Thoracic aorta (tissue), 2 donors: ENCODE measurements around the gene GP2. TPM values are rescaled to one million over a fixed set of nuclear protein-coding genes. Genes with fewer than 3 reads are reported as not detected.

Source experiments
- ATAC-seq: fragments of 150-250 bp; one replicate; pipeline ENCODE4 v1.8.0; 2017; ENCODE audit warnings: low read depth; ENCODE audit not compliant: insufficient number of reproducible peaks, low FRiP score
- DNase-seq: peaks from one replicate; pipeline ENCODE4 v3.0.0-alpha.2; 2020; ENCODE audit warnings: low spot score
- H3K27ac ChIP-seq, 2 donors: fragments of 200-600 bp; sonication (generic); 1 replicate in 1 of 2; 2 replicates in 1 of 2; pipeline ENCODE4 v1.5.1; 2016; ENCODE audit warnings: mild to moderate bottlenecking in 2 of 2, moderate library complexity in 2 of 2
- H3K27me3 ChIP-seq: fragments of 200-600 bp; sonication (generic); replicated peaks from 2 replicates; pipeline ENCODE4 v1.6.0; 2016; ENCODE audit warnings: mild to moderate bottlenecking; ENCODE audit not compliant: insufficient read depth
- H3K36me3 ChIP-seq: fragments of 200-600 bp; sonication (generic); one replicate; pipeline ENCODE4 v1.5.1; 2016
- H3K4me1 ChIP-seq, 2 donors: fragments of 200-600 bp; sonication (generic); 1 replicate in 1 of 2; 2 replicates in 1 of 2; pipeline versions ENCODE4 v1.5.1 to v1.6.0; 2016; ENCODE audit warnings: low read depth in 2 of 2, mild to moderate bottlenecking in 1 of 2; ENCODE audit not compliant: control insufficient read depth in 1 of 2
- H3K4me3 ChIP-seq: fragments of 200-600 bp; sonication (generic); 2 replicates; pipeline ENCODE4 v1.5.1; 2016; ENCODE audit warnings: mild to moderate bottlenecking
- H3K9me3 ChIP-seq: fragments of 200-600 bp; sonication (generic); 2 replicates; pipeline ENCODE4 v1.5.1; 2016
- total RNA-seq, 2 donors: library from RNA; depleted of rRNA; stranded (reverse); fragments of >200 nt; gene quantifications; one replicate each; pipeline versions ENCODE4 v1.1.0 to v1.2.3, GENCODE V29; 2016
- TF ChIP-seq, protein P1 (sequence below): fragments of 200-600 bp; sonication (generic); IDR thresholded peaks from one replicate; pipeline ENCODE4 v1.5.1; 2019; ENCODE audit warnings: antibody characterized with exemption

GP2 gene
- total RNA-seq, 2 donors from 2014 or later, result 2.6 to 8.7 TPM

GRCh38 chr16:20320592-20320991 is 6.7 kb downstream of the GP2 start:
- H3K27ac ChIP-seq, result no peak overlapping the region
- H3K27me3 ChIP-seq, result no peaks in the 10 kb centered on the region
- H3K4me3 ChIP-seq, result no peak overlapping the region
- TF ChIP-seq, protein P1, sequence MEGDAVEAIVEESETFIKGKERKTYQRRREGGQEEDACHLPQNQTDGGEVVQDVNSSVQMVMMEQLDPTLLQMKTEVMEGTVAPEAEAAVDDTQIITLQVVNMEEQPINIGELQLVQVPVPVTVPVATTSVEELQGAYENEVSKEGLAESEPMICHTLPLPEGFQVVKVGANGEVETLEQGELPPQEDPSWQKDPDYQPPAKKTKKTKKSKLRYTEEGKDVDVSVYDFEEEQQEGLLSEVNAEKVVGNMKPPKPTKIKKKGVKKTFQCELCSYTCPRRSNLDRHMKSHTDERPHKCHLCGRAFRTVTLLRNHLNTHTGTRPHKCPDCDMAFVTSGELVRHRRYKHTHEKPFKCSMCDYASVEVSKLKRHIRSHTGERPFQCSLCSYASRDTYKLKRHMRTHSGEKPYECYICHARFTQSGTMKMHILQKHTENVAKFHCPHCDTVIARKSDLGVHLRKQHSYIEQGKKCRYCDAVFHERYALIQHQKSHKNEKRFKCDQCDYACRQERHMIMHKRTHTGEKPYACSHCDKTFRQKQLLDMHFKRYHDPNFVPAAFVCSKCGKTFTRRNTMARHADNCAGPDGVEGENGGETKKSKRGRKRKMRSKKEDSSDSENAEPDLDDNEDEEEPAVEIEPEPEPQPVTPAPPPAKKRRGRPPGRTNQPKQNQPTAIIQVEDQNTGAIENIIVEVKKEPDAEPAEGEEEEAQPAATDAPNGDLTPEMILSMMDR, result no peak
- no peak for DNase-seq
- no peaks in the 10 kb centered on the region for H3K36me3 ChIP-seq
- no peaks in the 10 kb centered on the region for H3K4me1 ChIP-seq
- no peaks in the 10 kb centered on the region for H3K9me3 ChIP-seq
- no peak for ATAC-seq

DNA sequence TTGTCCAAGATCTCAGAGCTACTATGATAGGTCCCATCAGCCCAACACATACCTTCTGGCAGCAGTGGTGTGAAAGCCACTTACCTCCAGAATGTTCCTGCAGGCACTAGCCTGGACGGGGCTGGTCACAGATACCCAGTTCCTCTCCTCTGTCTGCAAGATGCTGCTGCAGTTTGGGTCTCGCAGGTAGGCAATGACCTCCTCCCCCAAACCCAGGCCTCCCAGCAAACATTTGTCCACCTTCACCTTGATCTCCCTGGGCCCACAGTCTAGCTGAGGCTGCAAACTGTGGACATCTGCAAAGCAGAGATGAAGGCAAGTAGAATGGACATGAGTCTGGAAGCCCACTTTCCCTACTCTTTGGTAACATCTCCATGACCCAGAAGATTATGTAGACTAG is 7.1 kb downstream of the GP2 start:
- H3K27ac ChIP-seq, result no peak overlapping the region
- no peaks in the 10 kb centered on the region for H3K27me3 ChIP-seq
- no peaks in the 10 kb centered on the region for H3K4me1 ChIP-seq
- ATAC-seq, result no peak
- H3K4me3 ChIP-seq, result no peak overlapping the region
- no peaks in the 10 kb centered on the region for H3K36me3 ChIP-seq
- H3K9me3 ChIP-seq, result no peaks in the 10 kb centered on the region
- TF ChIP-seq, protein P1, result no peak
- no peak for DNase-seq

GRCh38 chr16:20319406-20319805 is 7.9 kb downstream of the GP2 start:
- Histone ChIP-seq H3K27ac (no peak overlapping the region), H3K36me3 (no peaks in the 10 kb centered on the region), H3K27me3 (no peaks in the 10 kb centered on the region), H3K9me3 (no peaks in the 10 kb centered on the region), H3K4me1 (no peaks in the 10 kb centered on the region), H3K4me3 (no peak overlapping the region)
- DNase-seq, result no peak
- no peak for ATAC-seq
- TF ChIP-seq, protein P1, result no peak

DNA sequence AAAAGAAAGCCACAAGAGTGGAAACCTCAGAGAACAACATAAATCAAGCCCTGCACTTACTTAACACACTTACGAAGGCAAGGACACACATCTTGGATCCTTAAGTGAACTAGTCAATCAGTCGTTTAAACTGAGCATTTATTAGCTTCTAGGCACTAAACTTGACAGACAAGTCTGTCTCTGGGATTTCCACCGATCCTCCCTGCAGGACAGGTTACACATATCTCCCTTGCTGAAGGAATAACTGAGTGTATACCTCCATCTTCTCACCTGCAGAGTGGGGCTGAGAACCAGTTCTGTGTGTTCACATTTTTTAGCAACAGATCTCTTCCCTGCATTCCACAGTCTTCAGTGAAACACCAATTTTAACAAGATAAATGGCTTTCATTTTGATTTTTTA is 8.9 kb downstream of the GP2 start:
- ATAC-seq, result no peak
- H3K9me3 ChIP-seq, result no peaks in the 10 kb centered on the region
- H3K36me3 ChIP-seq, result no peaks in the 10 kb centered on the region
- TF ChIP-seq, protein P1, result no peak
- no peak overlapping the region for H3K4me3 ChIP-seq
- no peak overlapping the region for H3K27ac ChIP-seq
- H3K4me1 ChIP-seq, result no peaks in the 10 kb centered on the region
- DNase-seq, result no peak
- H3K27me3 ChIP-seq, result no peaks in the 10 kb centered on the region

DNA sequence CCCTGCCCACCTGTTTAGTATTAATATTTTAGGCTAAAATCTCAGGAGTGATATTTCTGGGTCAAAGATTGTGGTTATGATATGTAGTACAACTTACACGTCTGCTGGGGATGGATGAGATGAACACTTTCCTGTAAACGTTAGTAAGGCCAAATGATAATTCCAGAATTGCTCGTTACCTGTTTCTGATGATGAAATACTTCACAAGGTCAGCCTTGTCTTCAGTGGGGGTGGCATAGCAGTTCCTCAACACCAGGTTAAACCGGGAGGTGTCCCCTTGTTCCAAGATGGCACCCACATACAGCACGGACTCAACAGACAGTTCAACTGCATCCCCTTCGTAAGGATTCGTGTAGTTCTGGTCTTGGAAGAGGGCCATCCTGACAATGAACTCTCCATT is 9.3 kb downstream of the GP2 start:
- no peak overlapping the region for H3K27ac ChIP-seq
- no peaks in the 10 kb centered on the region for H3K4me1 ChIP-seq
- no peaks in the 10 kb centered on the region for H3K36me3 ChIP-seq
- ATAC-seq (no peak), DNase-seq (no peak)
- no peak overlapping the region for H3K4me3 ChIP-seq
- no peaks in the 10 kb centered on the region for H3K27me3 ChIP-seq
- TF ChIP-seq, protein P1, result no peak
- no peaks in the 10 kb centered on the region for H3K9me3 ChIP-seq
